Breast epithelium (tissue), 4 donors: ENCODE data around the gene BDKRB2. TPM values are rescaled to one million over a fixed set of nuclear protein-coding genes. Genes with fewer than 3 reads are reported as not detected.

ENCODE experiments used
- DNase-seq, 2 donors: peaks; one replicate each; pipeline ENCODE4 v3.0.0-alpha.2; 2019; ENCODE audit warnings: low spot score in 2 of 2
- H3K27ac ChIP-seq, 2 donors: fragments of 200-600 bp; sonication (generic) in 1 of 2; one replicate each; pipeline ENCODE4 v1.5.1; 2016 to 2019; ENCODE audit warnings: mild to moderate bottlenecking in 1 of 2
- H3K27me3 ChIP-seq, 2 donors: fragments of 200-600 bp; sonication (generic) in 1 of 2; one replicate each; pipeline versions ENCODE4 v1.5.1 to v1.6.0; 2017 to 2019; ENCODE audit warnings: control low read depth in 1 of 2, mild to moderate bottlenecking in 1 of 2
- H3K36me3 ChIP-seq: fragments of 200-600 bp; one replicate; pipeline ENCODE4 v1.5.1; 2019
- H3K4me1 ChIP-seq, 2 donors: fragments of 200-600 bp; sonication (generic); one replicate each; pipeline ENCODE4 v1.5.1; 2016 to 2019; ENCODE audit warnings: control low read depth in 1 of 2
- H3K4me3 ChIP-seq, 3 donors: fragments of 200-600 bp; sonication (generic); 1 replicate in 2 of 3; 2 replicates in 1 of 3; pipeline ENCODE4 v1.5.1; 2016 to 2019; ENCODE audit warnings: mild to moderate bottlenecking in 3 of 3, moderate library complexity in 2 of 3
- H3K9me3 ChIP-seq, 2 donors: fragments of 200-600 bp; sonication (generic) in 1 of 2; one replicate each; pipeline ENCODE4 v1.5.1; 2016 to 2019; ENCODE audit warnings: control low read depth in 1 of 2
- POLR2A ChIP-seq: fragments of 450-650 bp; IDR thresholded peaks from one replicate; pipeline ENCODE4 v1.6.1; 2016; ENCODE audit warnings: antibody characterized with exemption, mild to moderate bottlenecking, moderate library complexity
- POLR2AphosphoS5 ChIP-seq, 3 donors: sonication (generic); formaldehyde crosslinking; IDR thresholded peaks; one replicate each; pipeline ENCODE4 v1.6.1; 2017; ENCODE audit warnings: antibody characterized with exemption in 3 of 3
- intact Hi-C: fragments of 100-400 bp; cut with DNase I; formaldehyde crosslinking; loops from one replicate; pipeline ENCODE4 v1.15.1; 2023; ENCODE audit warnings: low total_unique reads
- total RNA-seq, 3 donors: library from RNA; depleted of rRNA; stranded (reverse); fragments of >200 nt; gene quantifications; one replicate each; pipeline ENCODE4 v1.1.0, GENCODE V29; 2016
- TF ChIP-seq, protein P1 (sequence below), 3 donors: fragments of 450-650 bp; IDR thresholded peaks; one replicate each; pipeline ENCODE4 v1.5.1; 2016 to 2017; ENCODE audit warnings: antibody characterized with exemption in 3 of 3, mild to moderate bottlenecking in 3 of 3, moderate library complexity in 3 of 3

Gene BDKRB2
- total RNA-seq, 3 donors from 2014 or later: 1.1 to 5.6 (median 4.2) TPM

DNA sequence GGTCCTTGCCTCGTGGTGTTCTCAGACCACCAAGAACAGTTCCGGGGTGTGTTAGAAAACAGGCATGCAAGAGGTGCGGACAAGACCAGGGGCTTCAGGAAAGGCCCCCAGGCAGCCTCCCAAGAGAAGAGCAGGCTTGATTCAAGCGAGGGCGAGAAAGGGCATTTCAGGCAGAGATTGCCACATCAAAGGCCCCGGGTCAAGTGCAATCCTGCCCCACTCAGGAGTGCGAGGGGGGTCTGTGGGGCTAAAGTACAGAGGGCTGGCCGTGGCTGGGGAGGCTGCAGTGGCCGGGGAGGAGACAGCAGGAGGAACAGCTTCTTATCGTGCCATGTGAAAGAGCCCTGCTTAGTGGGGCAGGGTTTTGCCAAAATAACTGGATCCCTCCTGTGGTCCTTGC lies 2.7 kb upstream of the BDKRB2 start:
- DNase-seq: no peak
- intact Hi-C loops: no loop called here
- H3K27me3 ChIP-seq: no peaks in the 10 kb centered on the region
- no peaks in the 10 kb centered on the region for H3K36me3 ChIP-seq
- H3K4me3 ChIP-seq: no peak overlapping the region
- no peaks in the 10 kb centered on the region for H3K4me1 ChIP-seq
- no peak overlapping the region for H3K27ac ChIP-seq
- H3K9me3 ChIP-seq: no peaks in the 10 kb centered on the region
- TF ChIP-seq POLR2A (no peak), POLR2AphosphoS5 (IDR thresholded peaks at IDR 0.05) (no peak)
- TF ChIP-seq, protein P1, sequence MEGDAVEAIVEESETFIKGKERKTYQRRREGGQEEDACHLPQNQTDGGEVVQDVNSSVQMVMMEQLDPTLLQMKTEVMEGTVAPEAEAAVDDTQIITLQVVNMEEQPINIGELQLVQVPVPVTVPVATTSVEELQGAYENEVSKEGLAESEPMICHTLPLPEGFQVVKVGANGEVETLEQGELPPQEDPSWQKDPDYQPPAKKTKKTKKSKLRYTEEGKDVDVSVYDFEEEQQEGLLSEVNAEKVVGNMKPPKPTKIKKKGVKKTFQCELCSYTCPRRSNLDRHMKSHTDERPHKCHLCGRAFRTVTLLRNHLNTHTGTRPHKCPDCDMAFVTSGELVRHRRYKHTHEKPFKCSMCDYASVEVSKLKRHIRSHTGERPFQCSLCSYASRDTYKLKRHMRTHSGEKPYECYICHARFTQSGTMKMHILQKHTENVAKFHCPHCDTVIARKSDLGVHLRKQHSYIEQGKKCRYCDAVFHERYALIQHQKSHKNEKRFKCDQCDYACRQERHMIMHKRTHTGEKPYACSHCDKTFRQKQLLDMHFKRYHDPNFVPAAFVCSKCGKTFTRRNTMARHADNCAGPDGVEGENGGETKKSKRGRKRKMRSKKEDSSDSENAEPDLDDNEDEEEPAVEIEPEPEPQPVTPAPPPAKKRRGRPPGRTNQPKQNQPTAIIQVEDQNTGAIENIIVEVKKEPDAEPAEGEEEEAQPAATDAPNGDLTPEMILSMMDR (IDR thresholded peaks at IDR 0.05): no peak

DNA sequence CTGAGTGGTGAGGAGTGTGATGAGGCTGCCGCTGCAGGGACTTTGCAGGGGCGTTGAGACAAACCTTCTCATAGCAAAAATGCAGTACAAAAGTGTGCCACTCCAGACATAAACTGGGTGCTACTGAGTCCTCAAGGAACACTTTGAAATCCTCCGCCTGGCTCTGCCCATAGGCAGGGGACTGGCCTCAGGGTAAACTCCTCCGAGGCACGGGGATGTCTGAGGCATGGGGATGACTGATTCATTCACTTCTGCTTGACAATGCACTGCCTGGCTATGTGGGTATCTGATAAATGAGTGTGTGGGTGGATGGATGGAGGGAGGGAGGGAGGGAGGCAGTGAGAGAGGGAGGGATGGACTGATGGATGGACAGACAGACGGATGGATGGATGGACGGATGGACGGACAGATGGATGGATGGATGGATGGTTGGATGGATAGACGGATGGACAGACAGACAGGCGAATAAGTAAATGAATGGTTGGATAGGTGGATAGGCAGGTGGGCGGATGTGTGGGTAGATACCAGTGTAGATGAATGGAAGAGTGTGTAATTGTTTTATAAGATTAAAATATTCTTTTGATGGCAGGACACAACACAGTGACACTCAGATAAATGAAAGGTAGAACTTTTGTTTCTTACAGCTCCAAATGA lies 2.1 kb upstream of the BDKRB2 start:
- TF ChIP-seq, protein P1 (IDR thresholded peaks at IDR 0.05): no peak
- no peak for TF ChIP-seq POLR2AphosphoS5 (IDR thresholded peaks at IDR 0.05)
- TF ChIP-seq POLR2A: no peak
- Histone ChIP-seq H3K27me3 (no peaks in the 10 kb centered on the region), H3K27ac (no peak overlapping the region), H3K9me3 (no peaks in the 10 kb centered on the region), H3K4me3 (no peak overlapping the region), H3K36me3 (no peaks in the 10 kb centered on the region), H3K4me1 (no peaks in the 10 kb centered on the region)
- intact Hi-C loops: no loop called here
- no peak for DNase-seq

DNA sequence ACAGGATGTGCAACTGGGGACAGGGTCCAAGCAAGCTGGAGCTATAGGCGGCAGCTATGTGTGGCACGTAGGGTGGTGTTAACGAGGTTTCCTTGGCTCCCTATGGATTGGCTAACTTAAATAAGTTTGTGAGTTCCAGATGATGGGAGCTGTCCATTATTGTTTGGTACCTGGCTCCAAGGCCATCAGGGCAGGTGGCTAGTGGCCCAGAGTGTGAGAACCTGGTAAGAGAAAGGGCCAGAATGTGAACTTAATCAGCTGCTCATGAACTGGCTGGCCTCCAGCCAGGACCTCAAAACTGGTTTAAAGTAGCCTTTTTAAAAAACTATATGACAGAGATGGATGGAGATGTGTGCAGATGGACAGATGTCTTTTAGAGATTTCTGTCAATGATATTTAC lies 1.5 kb upstream of the BDKRB2 start:
- no peaks in the 10 kb centered on the region for H3K4me1 ChIP-seq
- H3K27me3 ChIP-seq: no peaks in the 10 kb centered on the region
- no peak for DNase-seq
- TF ChIP-seq POLR2AphosphoS5 (IDR thresholded peaks at IDR 0.05) (no peak), POLR2A (no peak)
- TF ChIP-seq, protein P1 (IDR thresholded peaks at IDR 0.05): no peak
- H3K9me3 ChIP-seq: no peaks in the 10 kb centered on the region
- no peak overlapping the region for H3K27ac ChIP-seq
- intact Hi-C loops: no loop called here
- H3K4me3 ChIP-seq: no peak overlapping the region
- no peaks in the 10 kb centered on the region for H3K36me3 ChIP-seq

DNA sequence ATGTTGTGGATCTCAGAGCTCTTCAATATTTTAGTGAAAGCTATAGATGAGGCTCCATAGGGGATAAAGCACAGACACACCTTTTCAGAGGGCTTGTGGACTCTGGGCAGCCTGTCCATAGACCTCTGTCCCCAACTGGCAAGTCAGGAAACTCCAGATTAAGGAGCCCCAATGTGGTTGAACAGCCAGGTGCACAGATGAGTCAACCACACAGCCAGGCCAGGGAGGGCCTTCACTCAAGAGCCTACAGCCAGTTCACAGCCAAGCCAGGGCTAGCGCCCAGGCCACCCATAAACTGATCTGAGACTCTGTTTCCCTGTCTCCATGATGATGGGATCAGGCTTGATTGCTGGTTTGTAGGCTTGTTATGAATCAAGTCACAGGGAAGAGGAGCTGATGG lies 1.0 kb upstream of the BDKRB2 start:
- H3K4me1 ChIP-seq: no peaks in the 10 kb centered on the region
- no peaks in the 10 kb centered on the region for H3K9me3 ChIP-seq
- H3K36me3 ChIP-seq: no peaks in the 10 kb centered on the region
- no peak for DNase-seq
- H3K27ac ChIP-seq: peak overlapping the region; percentile 84 to 93
- peak overlapping the region in 2 of 3 donors; percentile 54 to 71 for H3K4me3 ChIP-seq
- TF ChIP-seq POLR2A: no peak
- no peak for TF ChIP-seq POLR2AphosphoS5 (IDR thresholded peaks at IDR 0.05)
- TF ChIP-seq, protein P1 (IDR thresholded peaks at IDR 0.05): no peak
- no peaks in the 10 kb centered on the region for H3K27me3 ChIP-seq
- intact Hi-C loops: no loop called here

DNA sequence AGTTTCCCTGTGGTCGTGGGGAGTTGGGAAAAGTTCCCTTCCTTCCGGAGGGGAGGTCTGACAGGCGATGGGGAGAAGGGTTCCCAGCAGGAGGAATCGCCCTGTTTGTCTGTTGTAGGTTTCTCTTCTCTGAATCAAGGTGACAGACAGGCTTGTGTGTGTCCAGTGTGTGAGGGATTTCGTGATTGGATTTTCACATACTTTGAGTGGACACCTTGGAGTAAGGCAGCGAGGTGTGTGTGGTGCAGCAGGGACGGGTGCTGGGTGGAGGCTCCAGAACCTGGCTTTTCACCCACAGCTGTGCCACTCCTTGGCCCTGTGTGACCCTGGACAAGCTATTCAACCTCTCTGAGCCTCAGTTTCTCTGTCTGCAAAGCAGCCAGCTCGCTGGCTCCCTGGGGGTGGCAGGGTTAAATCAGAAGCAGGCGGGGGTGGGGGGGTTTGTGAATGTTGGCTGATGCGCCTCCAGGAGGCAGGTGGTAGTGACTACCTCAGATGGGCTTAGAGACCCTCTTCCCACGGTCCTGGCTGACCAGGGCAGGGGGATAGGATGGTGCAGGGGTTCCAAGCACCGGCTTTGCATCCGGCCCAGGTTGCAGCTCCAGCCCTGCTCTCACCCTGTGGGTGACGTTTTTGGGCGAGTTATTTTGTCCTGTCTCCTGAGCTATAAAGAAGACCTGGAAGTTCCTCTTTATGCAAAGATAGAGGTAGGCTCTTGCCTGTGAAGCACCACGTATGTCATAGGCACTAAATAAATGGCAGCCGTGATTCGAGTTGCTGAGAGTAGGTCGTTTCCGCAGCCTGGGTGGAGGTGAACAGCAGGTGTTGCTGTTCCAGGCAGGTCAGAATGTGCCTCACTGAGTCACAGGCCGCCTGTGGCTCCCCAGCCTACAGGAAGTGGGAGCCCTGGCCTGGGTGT lies 679 bp downstream of the BDKRB2 start:
- H3K27ac ChIP-seq: peak overlapping the region; percentile 84 to 93
- peak overlapping the region; percentile 43 to 71 (median 54) for H3K4me3 ChIP-seq
- H3K4me1 ChIP-seq: no peaks in the 10 kb centered on the region
- no peaks in the 10 kb centered on the region for H3K27me3 ChIP-seq
- H3K9me3 ChIP-seq: no peaks in the 10 kb centered on the region
- DNase-seq: no peak
- intact Hi-C loops: no loop called here
- TF ChIP-seq, protein P1 (IDR thresholded peaks at IDR 0.05): no peak
- TF ChIP-seq POLR2A (no peak), POLR2AphosphoS5 (IDR thresholded peaks at IDR 0.05) (no peak)
- no peaks in the 10 kb centered on the region for H3K36me3 ChIP-seq
